ENCODE measurements around the gene HDAC9.

The HDAC9 gene

DNA sequence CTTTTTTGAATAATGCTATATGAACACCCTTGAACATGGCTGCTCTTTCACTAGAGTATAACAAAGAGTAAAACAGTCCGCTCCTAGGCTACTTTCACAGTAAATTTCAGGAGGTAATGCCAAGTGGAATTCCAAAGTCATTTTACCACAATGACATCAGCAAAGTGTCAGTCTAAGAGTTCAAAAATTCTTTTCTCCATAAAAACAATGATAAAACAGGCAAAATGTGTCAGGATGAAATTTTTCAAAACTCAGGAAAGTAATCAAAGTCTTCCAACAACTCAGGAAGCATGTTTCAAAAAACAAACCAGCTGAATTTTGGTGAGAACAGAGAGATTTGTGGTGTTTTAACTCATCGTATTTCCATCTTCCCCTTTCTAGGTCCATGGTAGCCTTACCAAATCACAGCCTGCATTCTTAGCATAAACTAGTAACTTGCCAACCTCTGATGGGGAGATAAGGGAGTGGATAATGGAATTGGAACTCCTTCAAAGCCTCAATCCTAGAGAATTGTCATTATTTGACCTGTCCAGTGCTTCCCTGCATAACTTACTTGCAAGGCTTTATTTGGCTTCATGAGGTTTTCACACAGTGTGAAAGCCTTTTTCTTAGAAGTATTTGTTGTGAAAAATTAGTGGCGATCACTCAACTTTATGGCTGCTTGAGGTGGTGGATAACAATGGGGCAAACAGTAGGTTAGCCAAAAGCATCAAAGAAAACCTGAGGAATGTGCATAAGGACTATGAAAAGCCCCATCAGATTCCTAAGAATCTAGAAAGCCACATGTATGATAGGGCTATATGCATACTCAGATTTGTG lies 302.7 kb downstream of the HDAC9 start:
- no peak for DNase-seq

DNA sequence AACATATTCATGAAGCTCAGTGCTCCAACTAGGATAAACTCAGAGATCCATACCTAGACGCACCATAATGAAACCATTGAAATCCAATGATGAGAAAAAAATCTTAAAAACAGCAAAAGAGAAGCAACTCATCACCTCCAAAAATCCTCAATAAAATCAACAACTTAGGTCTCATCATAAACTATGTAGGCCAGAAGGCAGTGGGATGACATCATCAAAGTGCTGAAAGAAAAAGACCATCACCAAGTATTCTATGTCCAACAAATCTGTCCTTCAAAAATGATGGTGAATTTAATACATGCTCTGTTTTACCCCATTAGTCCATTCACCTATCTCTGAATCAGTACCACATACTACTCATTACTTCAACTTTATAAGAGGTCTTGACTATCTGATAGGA lies 304.4 kb downstream of the HDAC9 start:
- DNase-seq: no peak

DNA sequence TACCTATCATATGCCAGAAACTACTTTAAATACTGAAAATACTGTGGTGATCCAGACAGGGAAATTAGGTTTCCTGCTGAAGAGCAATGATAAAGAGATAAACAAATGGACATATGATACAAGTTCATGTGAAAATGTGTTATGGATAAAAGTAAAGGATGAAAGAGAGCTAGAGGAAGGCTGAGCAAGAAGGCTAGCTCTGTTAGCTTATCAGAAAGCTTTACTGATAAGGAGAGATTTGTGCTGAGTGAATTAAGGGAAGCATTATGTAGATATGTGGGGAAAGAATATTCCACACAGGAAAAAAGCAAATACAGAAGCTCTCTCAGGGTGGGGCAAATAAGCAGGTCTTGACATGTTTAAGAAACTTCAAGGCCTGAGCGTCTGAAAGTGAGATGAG lies 308.4 kb downstream of the HDAC9 start:
- DNase-seq: no peak

DNA sequence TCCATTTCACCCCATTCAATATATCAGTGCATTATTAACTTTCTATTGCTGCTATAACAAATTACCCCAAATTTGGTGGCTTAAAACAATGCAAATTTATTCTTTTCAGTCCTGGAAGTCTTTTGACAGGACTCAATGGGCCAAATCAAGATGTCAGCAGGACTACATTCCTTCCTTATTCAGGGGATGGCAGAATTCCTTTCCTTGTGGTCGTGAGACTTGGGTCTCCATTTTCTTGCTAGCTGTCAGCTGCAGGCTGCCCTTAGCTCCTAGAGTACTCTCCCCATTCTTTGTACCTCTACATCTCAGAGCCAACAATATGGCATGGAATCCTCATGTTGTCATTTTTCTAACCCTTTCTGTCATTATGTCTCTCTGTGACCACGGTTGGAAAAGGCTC lies 310.6 kb downstream of the HDAC9 start:
- no peak for DNase-seq

DNA sequence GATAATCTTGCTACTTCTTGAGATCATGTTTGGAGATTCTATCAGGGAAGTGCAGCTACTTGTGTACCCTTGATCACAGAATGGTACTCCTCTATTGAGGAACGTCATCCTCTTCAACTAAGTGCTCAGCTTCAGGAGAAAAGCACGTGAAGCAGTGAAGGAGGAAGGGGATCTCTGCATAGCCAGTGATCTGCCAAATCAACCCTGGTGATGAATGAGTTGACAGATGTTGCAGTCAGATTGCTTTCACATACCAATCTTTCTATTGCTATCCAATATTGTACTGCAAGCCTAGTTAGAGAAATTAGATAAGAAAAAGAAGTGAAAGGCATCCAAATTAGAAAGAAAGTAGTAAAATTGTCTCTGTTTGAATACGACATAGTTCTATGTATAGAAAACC lies 312.5 kb downstream of the HDAC9 start:
- no peak for DNase-seq

DNA sequence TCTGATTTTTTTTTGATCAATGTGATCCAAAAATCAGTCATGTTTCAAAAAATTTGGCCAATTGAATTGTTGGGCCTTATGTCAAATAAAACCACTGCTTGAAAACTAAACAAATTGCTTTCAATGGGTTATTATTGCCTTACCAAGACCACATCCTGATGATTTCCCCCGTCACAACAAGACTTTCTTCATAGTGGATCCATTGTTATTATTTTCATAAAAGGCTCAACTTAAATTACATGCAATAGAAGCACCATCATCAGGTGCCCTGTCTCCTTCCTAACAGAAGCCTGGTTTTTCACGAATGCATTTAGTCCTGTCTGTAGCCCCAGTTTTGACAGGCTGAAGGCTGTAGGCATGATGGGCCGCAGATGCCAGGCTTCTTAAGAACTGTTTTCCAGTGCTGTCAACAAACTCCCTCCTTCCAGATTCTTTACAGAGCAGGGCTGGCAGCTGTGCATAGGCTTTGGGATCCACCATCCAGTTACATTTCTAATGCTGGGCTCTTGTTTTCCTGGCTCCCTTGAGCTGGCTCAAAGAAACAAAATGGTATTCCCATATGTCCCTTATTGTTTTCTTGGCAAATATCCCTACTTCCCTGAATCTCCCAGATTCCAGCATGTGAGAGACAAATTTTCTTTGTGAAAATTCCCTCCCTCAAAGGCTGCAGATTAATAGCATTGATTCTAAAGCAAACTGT lies 319.9 kb downstream of the HDAC9 start:
- no peak for DNase-seq

DNA sequence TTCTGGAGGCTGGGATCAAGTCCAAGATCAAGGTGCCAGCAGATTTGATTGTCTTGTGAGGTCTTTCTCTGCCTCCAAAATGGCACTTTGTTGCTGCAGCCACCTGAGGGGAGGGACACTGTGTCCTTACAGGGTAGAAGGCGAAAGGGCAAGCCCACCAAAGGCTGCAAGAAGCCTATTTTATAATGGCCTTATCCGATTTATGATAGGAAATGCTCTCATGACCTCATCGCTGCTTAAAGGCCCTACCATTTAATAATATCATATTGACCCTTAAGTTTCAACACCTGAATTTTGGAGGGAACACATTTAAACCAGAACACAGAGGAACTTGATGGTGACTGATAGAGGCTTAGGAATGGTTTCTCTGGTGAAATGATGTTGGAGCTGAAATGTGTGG lies 325.4 kb downstream of the HDAC9 start:
- DNase-seq: no peak

DNA sequence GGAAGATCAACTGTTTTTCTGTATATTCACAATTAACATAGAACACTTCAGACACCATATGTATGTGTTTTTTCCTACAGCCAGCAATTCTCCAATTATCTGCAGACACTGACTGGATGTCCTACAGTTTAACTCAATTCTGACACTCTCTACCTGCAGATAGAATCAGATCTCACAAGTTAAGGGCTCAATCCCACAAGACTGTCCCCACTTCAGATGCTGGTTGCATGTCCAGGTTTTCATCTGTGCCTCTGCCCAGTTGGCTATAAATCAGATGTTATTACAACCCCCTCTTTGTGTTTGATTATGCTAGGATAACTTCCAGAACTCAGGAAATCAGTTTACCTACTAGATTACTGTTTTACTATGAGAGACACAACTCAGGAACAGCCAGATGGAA lies 326.0 kb downstream of the HDAC9 start:
- DNase-seq: no peak

DNA sequence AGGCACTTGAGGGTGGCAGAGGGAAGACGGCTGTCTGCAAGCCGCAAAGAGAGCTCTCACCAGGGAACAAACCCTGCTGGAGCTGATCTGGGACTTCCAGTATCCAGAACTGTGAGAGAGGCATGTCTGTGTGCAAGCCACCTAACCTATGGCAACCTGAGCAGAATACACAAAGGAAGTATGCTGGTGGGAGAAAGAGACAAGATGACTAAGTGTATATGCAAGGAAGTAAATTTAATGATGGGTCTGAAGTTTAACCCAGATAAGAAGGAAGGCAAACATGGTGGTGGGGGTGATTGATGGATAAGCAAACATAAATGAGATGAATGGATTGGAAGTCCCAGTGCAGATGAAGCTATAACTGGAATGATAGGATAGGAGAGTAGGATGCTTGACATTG lies 328.6 kb downstream of the HDAC9 start:
- DNase-seq: no peak

DNA sequence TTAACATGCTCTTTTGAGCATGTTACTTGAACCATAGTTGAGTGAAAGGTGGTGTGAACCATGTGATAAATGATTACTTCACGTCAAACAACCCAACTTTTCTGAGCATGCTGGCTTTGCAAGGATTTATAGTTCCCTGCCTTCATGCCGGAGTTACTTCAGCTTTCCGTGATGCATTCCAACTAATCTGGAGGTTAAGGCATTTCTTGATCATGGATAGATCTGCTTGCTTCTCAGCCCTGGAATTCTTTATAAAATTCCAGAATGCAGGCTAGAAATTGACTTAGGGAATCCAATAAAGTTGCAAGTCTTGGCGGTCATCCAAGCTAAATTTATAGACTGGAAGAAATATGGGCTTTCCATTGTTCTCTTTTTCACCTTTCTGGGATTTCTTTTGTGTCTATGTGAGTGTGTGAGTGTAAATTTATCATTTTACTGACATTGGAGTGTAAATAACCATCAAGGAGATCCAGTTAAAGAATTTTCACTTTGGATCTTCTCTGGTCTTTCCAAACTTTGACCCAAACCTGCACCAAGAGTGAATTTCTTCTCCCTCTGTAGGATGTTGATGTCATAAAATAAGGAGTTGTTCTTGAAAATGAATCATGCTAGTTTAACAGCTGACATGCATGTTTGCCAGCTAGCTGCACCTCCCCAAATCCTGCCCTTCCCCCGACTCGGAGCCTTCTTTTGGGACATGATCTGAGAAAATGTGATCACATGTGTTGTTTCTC lies 332.9 kb downstream of the HDAC9 start:
- no peak for DNase-seq

DNA sequence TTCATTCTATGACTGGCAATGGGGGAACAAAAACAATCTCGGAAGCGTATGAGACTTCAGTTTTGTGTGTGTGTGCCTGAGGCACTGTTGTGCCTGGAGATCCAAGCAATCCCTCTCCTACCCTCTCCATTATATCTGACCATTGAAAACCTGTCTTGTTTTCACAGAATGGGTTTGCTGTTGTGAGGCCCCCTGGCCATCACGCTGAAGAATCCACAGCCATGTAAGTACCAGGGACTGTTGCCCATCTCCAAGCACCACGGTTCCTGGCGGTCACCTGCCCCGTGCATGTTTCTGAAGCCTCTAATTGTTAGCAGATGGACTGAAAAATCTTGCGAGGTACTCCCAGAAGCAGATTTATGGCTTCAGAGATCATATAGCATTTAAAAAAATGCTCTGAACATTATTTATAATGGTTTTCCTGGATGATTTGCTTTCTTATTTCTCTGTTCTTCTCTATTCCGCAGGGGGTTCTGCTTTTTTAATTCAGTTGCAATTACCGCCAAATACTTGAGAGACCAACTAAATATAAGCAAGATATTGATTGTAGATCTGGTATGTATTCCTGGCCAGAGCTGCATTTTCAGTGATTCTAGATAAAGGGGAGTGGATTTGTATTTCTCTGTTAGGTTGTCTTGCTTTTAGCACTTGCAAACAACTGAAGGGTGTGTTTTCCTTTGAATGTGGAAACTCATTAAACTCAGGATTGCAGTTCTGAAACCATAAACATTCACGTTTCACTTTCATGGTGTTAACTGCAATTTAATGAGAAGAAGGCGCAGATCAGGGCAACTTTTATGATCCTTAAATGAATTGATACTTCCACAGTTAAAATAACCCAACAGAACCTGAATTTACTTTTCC lies 333.7 kb downstream of the HDAC9 start:
- DNase-seq: no peak

DNA sequence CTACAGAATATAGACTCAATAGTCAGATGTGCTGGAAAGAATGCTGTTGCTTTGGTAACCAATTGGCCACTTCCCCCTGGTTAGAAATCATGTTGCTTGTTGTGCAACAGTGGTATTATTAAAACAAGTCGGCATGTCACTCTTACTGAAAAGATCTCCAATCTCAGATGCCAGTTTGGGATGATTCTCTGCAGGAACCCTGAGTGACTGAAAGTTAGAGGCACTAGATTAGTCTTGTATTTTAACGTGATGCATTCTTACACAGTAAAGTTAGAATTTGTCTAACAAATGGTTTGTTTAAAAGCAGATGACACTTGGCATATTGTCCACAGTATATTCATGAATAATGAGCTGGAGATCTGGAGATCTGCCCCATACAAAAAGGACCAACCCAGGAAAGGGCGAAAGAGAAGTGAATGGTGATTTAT lies 334.3 kb downstream of the HDAC9 start:
- no peak for DNase-seq

DNA sequence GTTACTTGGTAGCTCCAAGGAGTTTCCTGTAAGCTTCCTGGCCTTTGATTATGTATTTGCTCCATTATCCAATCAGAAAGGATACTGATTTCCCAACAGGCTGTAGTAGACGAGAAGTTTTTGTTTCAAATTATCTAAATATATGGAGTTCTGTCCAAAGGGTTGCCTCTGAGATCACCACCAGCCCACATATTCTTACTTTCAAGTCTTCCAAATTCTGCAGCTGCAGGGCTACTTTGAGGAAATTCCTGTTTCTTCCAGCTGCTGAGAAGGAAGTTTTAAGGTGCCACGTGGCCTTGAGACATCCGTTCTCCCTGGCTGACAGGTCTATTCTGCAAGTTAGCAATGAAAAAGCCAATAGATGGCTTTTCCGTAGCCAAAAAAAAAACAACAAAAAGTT lies 335.9 kb downstream of the HDAC9 start:
- no peak for DNase-seq

DNA sequence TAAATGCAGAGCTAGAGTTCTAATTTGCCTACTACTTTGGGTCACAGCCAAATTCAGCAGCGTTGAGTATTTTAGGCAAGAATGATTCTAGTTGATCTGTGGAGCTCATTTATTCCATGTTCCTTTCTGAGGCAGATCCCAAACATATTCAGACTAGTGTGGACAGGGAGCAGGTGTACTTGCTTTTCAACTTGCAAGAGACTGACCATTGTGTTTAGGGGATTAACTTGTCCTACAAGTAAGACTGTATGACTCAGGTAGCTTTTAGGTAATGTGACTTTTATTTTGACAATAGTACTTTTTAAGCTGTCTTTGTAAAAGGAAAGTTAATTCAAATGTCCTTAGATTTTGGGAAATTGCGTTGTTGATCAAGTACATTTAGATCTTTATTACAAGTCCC lies 336.4 kb downstream of the HDAC9 start:
- no peak for DNase-seq

DNA sequence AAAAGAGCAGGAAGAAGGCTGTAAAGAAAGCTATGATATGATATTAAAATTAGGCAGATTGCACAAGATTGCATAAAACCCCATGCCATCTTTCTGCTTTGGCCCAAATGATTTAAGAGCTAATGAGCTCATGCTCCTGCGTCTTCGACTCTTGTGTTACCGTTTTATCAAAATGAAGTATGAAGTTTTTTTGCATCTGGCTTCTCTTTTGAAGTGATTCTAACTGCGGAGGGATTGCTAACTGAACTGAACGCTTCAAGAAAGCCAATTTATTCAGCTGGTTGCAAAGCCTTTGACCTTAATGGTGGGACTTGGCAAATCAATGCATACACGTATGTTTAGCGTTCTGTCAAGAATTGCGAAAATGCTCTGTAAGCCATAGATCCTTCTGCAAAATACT lies 339.0 kb downstream of the HDAC9 start:
- no peak for DNase-seq

DNA sequence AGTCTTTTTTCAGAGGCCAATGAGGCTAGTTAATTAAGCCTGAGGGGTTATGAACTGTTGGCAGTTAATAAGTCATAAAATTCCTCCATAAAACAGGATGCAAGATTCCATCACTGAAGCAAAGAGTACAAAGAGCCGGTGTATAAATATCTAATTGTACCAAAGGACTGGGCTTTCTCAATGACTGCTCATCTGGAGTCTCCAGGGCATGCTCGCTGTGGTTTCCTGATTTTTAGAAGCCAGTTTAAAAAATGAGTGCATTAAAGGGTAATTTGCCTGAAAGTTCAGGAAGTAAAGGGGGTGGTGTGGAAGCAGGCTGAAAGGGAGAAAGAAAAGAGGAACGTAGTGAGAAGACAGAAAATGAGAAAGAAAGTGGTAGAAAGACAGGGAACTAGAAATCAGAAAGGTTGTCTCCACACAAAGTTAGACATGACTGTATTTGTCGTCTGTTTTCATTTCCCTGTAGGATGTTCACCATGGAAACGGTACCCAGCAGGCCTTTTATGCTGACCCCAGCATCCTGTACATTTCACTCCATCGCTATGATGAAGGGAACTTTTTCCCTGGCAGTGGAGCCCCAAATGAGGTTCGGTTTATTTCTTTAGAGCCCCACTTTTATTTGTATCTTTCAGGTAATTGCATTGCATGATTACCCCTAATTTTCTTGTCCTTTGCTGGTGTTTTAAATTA lies 339.6 kb downstream of the HDAC9 start:
- no peak for DNase-seq

DNA sequence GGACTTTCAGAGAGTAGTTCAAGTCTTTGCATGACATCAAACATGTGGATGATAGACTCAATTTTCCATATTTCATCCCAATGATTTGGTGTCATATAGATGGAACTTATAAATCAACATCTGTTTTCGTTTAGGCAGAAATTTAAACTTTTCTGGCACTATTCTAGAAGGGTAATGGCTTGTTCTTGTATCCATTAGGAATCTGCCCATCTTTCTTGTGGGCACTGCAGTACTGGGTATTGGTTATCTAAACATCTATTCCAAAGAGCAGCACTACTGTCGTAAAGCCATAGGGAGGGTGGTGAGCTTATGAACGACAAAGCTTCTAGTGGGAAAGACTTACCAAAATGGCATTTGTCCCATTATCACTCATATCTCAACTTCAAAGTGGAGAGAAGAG lies 348.4 kb downstream of the HDAC9 start:
- DNase-seq: no peak

DNA sequence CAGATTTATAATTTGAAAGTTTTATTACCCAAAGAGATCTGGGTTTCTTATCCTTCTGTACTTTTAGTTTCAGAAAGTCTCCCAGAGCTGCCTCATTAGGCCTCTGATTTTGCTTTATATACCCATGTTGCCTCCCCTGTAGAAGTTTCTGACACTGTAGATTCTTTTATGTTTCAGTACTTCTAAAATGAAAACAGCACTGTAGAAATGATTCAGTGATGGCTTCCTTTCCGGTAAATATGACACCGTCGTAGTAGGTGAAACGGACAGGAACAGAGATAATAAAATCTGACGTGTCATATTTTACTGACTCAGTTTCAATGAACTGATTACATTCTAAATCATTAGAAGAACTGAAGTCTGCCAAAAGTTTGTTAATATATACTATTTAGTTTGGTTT lies 349.2 kb downstream of the HDAC9 start:
- DNase-seq: no peak

DNA sequence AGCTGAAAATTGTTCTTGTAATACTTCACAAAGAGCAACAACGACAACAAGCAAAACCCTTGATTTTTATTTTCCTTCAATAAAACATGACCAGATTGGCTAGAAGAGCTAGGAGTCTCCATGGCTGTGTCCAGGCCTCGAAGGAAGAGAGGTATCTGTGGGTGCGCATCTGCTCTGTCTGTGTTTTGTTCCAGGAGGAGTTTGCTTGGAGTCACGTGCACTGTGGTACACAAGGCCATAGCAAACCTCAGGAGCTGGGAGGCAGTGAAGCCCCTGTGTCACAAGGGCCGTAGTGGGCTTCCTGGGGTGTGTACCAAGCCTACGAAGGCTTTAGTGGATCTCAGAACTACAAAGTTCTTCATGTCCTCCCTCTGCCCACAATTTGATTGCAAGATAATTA lies 350.2 kb downstream of the HDAC9 start:
- no peak for DNase-seq

DNA sequence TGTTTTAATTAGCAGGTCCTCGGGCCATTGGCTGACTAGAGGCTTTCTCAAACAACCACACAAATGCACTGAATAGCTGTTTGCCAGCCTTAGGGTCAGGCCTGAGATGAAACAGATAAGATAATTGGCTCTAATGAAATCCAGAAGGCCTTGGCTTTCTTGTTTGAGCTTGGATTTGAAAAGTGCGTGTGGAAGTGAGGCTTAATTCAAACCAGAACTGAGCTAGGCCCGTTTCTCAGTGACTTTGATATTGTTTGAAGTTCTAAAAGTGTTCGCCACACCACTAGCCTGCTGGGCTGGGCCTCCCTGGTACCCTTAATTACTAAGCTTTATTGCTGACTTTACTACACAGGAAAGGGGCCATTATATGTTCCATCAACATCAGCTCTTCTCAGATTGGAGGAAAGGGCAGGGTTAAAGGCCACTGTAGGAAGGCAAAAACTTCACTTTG lies 351.2 kb downstream of the HDAC9 start:
- no peak for DNase-seq

DNA sequence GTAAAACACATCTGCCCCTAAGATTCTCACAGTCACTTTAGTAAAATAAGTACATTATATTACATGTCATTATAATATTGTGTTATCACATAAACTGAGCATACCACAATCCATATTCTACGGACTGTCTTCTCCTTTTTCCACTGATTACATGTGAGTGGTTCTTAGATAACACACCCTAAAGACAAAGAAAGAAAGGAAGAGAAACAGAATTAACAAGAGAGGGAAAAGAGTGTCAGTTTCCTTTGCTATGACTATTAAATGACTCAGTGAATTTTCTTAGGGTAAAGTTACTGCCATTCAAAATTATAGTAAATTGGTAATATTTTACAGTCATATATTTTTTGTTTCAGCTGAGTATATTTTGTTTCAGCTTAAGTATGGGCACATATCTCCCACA lies 353.6 kb downstream of the HDAC9 start:
- no peak for DNase-seq

DNA sequence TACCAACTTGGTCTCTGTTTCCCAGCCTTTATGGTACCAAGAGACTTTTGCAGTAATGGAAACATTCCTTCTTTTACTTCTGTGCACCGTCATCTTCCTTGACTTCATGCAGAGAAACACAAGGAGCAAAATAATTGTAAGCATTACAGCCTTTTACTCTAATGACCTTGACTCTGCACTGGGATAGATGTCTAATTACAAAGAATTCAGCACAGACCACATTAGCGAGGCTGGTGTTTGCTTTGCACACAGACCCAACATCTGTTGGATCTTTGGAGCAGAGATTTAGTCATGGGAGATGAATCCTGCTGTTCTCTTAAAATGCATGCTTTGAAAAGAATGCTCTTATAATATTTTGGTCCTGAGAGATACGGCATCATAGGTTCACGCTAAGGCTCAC lies 360.2 kb downstream of the HDAC9 start:
- DNase-seq: no peak
